Testis (tissue), 2 donors: ENCODE data around the gene SEC14L1.

ENCODE experiments used
- CTCF ChIP-seq, 3 experiments: fragments of 450-650 bp in 2 of 3; fragments of 200-600 bp in 1 of 3; sonication (generic) in 1 of 3; IDR thresholded peaks; one replicate each; pipeline ENCODE4 v1.5.1; 2016 to 2019; ENCODE audit warnings: antibody characterized with exemption in 3 of 3, mild to moderate bottlenecking in 2 of 3, moderate library complexity in 1 of 3
- POLR2A ChIP-seq: fragments of 450-650 bp; IDR thresholded peaks from one replicate; pipeline ENCODE4 v1.6.1; 2017; ENCODE audit warnings: antibody characterized with exemption, mild to moderate bottlenecking, moderate library complexity

GRCh38 chr17:77208217-77208808, 67.5 kb downstream of the SEC14L1 start:
- TF ChIP-seq CTCF (IDR thresholded peaks at IDR 0.05) (peak; percentile 29 to 50 (median 35)), POLR2A (no peak)
